Gastroesophageal sphincter (tissue), 4 donors: Measurements from ENCODE around the gene ACBD6. TPM values are rescaled to one million over a fixed set of nuclear protein-coding genes. Genes with fewer than 3 reads are reported as not detected.

ENCODE experiments used
- ATAC-seq: fragments of 150-250 bp; one replicate; pipeline ENCODE4 v1.9.1; 2016; ENCODE audit warnings: mild to moderate bottlenecking, moderate library complexity
- H3K27ac ChIP-seq, 4 donors: fragments of 200-600 bp; sonication (generic) in 3 of 4; 1 replicate in 3 of 4; 2 replicates in 1 of 4; pipeline ENCODE4 v1.5.1; 2016 to 2019
- H3K27me3 ChIP-seq: fragments of 200-600 bp; sonication (generic); one replicate; pipeline ENCODE4 v1.5.1; 2019
- H3K36me3 ChIP-seq, 2 donors: fragments of 200-600 bp; sonication (generic); one replicate each; pipeline ENCODE4 v1.5.1; 2019; ENCODE audit warnings: control low read depth in 1 of 2
- H3K4me1 ChIP-seq, 3 donors: fragments of 200-600 bp; sonication (generic); 1 replicate in 2 of 3; 2 replicates in 1 of 3; pipeline ENCODE4 v1.5.1; 2016 to 2019; ENCODE audit warnings: control low read depth in 2 of 3
- H3K4me3 ChIP-seq, 2 donors: fragments of 200-600 bp; sonication (generic); one replicate each; pipeline ENCODE4 v1.5.1; 2019; ENCODE audit warnings: mild to moderate bottlenecking in 1 of 2, moderate library complexity in 1 of 2
- H3K9me3 ChIP-seq, 3 donors: fragments of 200-600 bp; sonication (generic); one replicate each; pipeline ENCODE4 v1.5.1; 2017 to 2019; ENCODE audit warnings: control low read depth in 2 of 3
- EP300 ChIP-seq: sonication (generic); formaldehyde crosslinking; IDR thresholded peaks from one replicate; pipeline ENCODE4 v1.6.1; 2017; ENCODE audit warnings: antibody characterized with exemption, mild to moderate bottlenecking
- POLR2A ChIP-seq, 2 donors: fragments of 450-650 bp; IDR thresholded peaks; one replicate each; pipeline ENCODE4 v1.6.1; 2017; ENCODE audit warnings: antibody characterized with exemption in 2 of 2, mild to moderate bottlenecking in 2 of 2, moderate library complexity in 1 of 2
- POLR2AphosphoS5 ChIP-seq: sonication (generic); formaldehyde crosslinking; IDR thresholded peaks from one replicate; pipeline ENCODE4 v1.6.1; 2017; ENCODE audit warnings: antibody characterized with exemption
- WGBS, 2 donors: methylation state at CpG; one replicate each; pipeline ENCODE4 v1.1.5; 2018; ENCODE audit warnings: low coverage in 1 of 2; 5-methylcytosine and 5-hydroxymethylcytosine counted together
- total RNA-seq, 4 donors: library from RNA; depleted of rRNA; stranded (reverse); fragments of >200 nt; gene quantifications; one replicate each; pipeline ENCODE4 v1.1.0, GENCODE V29; 2016
- TF ChIP-seq, protein P1 (sequence below), 4 experiments: fragments of 200-600 bp in 2 of 4; fragments of 450-650 bp in 2 of 4; sonication (generic) in 1 of 4; IDR thresholded peaks; one replicate each; pipeline ENCODE4 v1.5.1; 2017 to 2019; ENCODE audit warnings: antibody characterized with exemption in 4 of 4, mild to moderate bottlenecking in 2 of 4, moderate library complexity in 2 of 4

Gene ACBD6
- total RNA-seq, 4 donors from 2014 or later, result 27.1 to 41.3 (median 39.7) TPM

DNA sequence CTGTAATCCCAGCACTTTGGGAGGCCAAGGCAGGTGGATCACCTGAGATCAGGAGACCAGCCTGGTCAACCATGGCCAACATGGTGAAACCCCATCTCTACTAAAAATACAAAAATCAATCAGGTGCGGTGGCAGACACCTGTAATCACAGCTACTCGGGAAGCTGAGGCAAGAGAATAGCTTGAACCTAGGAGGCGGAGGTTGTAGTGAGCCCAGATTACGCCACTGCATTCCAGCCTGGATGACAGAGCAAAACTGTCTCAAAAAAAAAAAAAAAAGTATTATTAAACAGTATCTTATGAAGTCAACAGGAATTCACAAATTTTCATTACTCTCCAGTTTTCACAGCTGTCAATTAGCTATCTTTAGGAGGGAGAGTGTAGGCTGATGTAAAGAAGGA is 3.8 kb downstream of the ACBD6 start:
- H3K36me3 ChIP-seq, result peaks cover 0 to 20% of the 10 kb centered on the region in 2 donors
- no peaks in the 10 kb centered on the region for H3K27me3 ChIP-seq
- no peak for ATAC-seq
- WGBS, 2 donors, result 88 to 100% methylated on average over 1 to 2 of the region's 4 CpGs
- TF ChIP-seq POLR2A (IDR thresholded peaks at IDR 0.05) (no peak), POLR2AphosphoS5 (no peak), EP300 (no peak)
- TF ChIP-seq, protein P1, sequence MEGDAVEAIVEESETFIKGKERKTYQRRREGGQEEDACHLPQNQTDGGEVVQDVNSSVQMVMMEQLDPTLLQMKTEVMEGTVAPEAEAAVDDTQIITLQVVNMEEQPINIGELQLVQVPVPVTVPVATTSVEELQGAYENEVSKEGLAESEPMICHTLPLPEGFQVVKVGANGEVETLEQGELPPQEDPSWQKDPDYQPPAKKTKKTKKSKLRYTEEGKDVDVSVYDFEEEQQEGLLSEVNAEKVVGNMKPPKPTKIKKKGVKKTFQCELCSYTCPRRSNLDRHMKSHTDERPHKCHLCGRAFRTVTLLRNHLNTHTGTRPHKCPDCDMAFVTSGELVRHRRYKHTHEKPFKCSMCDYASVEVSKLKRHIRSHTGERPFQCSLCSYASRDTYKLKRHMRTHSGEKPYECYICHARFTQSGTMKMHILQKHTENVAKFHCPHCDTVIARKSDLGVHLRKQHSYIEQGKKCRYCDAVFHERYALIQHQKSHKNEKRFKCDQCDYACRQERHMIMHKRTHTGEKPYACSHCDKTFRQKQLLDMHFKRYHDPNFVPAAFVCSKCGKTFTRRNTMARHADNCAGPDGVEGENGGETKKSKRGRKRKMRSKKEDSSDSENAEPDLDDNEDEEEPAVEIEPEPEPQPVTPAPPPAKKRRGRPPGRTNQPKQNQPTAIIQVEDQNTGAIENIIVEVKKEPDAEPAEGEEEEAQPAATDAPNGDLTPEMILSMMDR (IDR thresholded peaks at IDR 0.05), result no peak
- H3K4me3 ChIP-seq, result no peak overlapping the region
- H3K9me3 ChIP-seq, result no peaks in the 10 kb centered on the region
- H3K27ac ChIP-seq, result no peak overlapping the region
- H3K4me1 ChIP-seq, result peaks cover 0 to 37% (median 8%) of the 10 kb centered on the region in 3 donors

DNA sequence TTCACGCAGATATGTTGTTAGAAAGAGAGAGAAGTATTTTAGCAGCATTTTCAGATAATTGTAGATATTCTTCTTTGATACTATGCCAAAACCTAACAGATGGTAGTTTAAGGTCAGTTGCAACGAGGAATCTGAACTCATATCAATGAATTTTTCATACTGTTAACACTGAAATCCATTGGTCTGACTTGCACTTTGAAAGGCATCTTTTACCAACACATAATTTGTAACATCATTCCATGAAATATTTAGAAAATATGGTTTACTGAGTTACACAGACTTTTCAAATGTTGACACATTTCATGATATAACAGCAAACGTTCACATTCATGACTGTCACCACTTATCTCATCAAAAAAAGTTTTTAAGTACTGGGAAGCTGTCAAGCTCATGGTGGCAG is 4.6 kb downstream of the ACBD6 start:
- TF ChIP-seq POLR2AphosphoS5 (no peak), EP300 (no peak), POLR2A (IDR thresholded peaks at IDR 0.05) (no peak)
- TF ChIP-seq, protein P1 (IDR thresholded peaks at IDR 0.05), result no peak
- peaks cover 0 to 27% of the 10 kb centered on the region in 2 donors for H3K36me3 ChIP-seq
- H3K9me3 ChIP-seq, result no peaks in the 10 kb centered on the region
- peaks cover 0 to 32% (median 4%) of the 10 kb centered on the region in 3 donors for H3K4me1 ChIP-seq
- no peak for ATAC-seq
- H3K27me3 ChIP-seq, result no peaks in the 10 kb centered on the region
- WGBS, 2 donors, result 69 to 77% methylated on average over 3 of the region's 3 CpGs
- H3K4me3 ChIP-seq, result no peak overlapping the region
- no peak overlapping the region for H3K27ac ChIP-seq

DNA sequence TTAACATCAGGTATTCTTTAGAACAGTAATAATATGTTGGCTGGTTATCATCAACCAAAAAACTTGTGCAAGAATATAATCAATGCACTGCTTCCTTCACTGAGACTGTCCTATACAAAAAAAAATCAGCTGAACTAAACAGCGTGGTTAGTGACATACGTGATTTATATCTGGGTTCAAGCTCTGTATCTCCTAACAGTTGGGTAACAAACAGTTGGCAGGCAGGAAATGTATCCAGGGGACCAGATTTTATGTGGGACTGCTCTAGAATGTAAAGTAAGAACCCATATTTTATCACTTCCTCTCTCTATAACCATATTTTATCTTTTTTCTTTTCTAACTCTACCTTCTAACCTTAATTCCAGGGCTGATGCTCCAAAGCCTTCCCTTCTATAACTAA is 8.0 kb downstream of the ACBD6 start:
- Histone ChIP-seq H3K4me3 (no peak overlapping the region), H3K4me1 (peaks cover 0 to 7% (median 0%) of the 10 kb centered on the region in 3 donors), H3K27me3 (no peaks in the 10 kb centered on the region), H3K36me3 (peaks cover 0 to 53% of the 10 kb centered on the region in 2 donors), H3K27ac (no peak overlapping the region), H3K9me3 (no peaks in the 10 kb centered on the region)
- ATAC-seq, result no peak
- WGBS, 2 donors, result 63 to 85% methylated on average over 2 of the region's 2 CpGs
- no peak for TF ChIP-seq EP300
- TF ChIP-seq, protein P1 (IDR thresholded peaks at IDR 0.05), result no peak
- no peak for TF ChIP-seq POLR2AphosphoS5
- no peak for TF ChIP-seq POLR2A (IDR thresholded peaks at IDR 0.05)

DNA sequence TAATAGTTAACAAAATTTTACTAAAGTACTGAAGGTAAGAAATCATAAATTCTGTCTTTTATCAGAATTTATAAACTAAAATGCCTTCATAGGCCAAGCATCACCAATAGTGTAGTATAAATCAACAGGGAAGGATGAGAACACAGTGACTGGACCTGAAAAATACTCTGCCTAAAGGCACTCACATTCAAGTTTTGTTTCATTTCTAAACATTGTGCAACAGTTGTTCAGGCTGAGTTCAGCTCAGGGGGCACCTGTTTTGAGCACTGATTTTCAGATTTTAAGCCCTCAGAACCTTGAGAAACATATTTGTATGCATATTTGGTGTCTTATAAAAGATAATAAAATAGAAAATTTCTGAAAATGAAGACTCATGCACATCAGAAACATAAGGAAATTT is 12.4 kb downstream of the ACBD6 start:
- ATAC-seq, result no peak
- TF ChIP-seq EP300 (no peak), POLR2A (IDR thresholded peaks at IDR 0.05) (no peak), POLR2AphosphoS5 (no peak)
- TF ChIP-seq, protein P1 (IDR thresholded peaks at IDR 0.05), result no peak
- Histone ChIP-seq H3K27ac (no peak overlapping the region), H3K36me3 (peaks cover 0 to 69% of the 10 kb centered on the region in 2 donors), H3K27me3 (no peaks in the 10 kb centered on the region), H3K4me3 (no peak overlapping the region), H3K9me3 (no peaks in the 10 kb centered on the region), H3K4me1 (no peaks in the 10 kb centered on the region)

DNA sequence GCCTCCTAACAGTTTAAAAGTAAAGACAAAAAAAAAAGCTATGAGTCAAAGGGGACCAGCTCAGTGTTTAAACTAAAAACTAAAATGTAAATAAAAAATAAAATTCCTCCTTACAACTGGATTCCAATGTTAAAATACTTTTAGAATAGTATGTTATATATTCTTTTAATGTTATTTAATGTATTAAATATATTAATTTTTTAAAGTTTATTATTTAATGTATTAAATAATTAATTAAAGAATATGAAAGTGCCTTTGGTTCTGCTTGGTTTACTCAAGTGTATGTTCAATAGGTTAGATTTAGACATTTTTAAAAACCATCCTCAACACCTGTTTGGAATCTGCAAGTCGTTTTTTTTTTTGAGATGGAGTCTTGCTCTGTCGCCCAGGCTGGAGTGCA is 13.1 kb downstream of the ACBD6 start:
- no peak overlapping the region for H3K27ac ChIP-seq
- H3K4me3 ChIP-seq, result no peak overlapping the region
- no peaks in the 10 kb centered on the region for H3K9me3 ChIP-seq
- peaks cover 0 to 66% of the 10 kb centered on the region in 2 donors for H3K36me3 ChIP-seq
- H3K27me3 ChIP-seq, result no peaks in the 10 kb centered on the region
- WGBS, 2 donors, result 77 to 87% methylated on average over 2 of the region's 2 CpGs
- no peak for ATAC-seq
- H3K4me1 ChIP-seq, result no peaks in the 10 kb centered on the region
- TF ChIP-seq POLR2AphosphoS5 (no peak), POLR2A (IDR thresholded peaks at IDR 0.05) (no peak), EP300 (no peak)
- TF ChIP-seq, protein P1 (IDR thresholded peaks at IDR 0.05), result no peak
